Duodenal mucosa (tissue), 2 donors: ENCODE data around the gene DDX11.
"Not testable (repeated sequence)": the region's sequence is repeated elsewhere in the genome, so short reads cannot be mapped to it uniquely, and the experiment has no call there.

ENCODE experiments used
- H3K27ac ChIP-seq: one replicate; pipeline ENCODE4 v1.7.0; 2013; ENCODE audit warnings: low read depth, low read length
- H3K27me3 ChIP-seq, 2 donors: one replicate each; pipeline ENCODE4 v1.7.0; 2013; ENCODE audit warnings: low read length in 2 of 2, control low read depth in 1 of 2; ENCODE audit not compliant: insufficient read depth in 2 of 2, control insufficient read depth in 1 of 2
- H3K36me3 ChIP-seq, 2 donors: one replicate each; pipeline ENCODE4 v1.7.0; 2013; ENCODE audit warnings: low read length in 2 of 2, control low read depth in 1 of 2; ENCODE audit not compliant: insufficient read depth in 2 of 2, control insufficient read depth in 1 of 2
- H3K4me1 ChIP-seq, 2 donors: one replicate each; pipeline ENCODE4 v1.7.0; 2013; ENCODE audit warnings: low read length in 2 of 2, control low read depth in 1 of 2; ENCODE audit not compliant: insufficient read depth in 2 of 2, control insufficient read depth in 1 of 2
- H3K4me3 ChIP-seq, 2 donors: one replicate each; pipeline ENCODE4 v1.7.0; 2013; ENCODE audit warnings: low read length in 2 of 2, low read depth in 1 of 2
- H3K9ac ChIP-seq, 2 donors: one replicate each; pipeline ENCODE4 v1.7.0; 2013; ENCODE audit warnings: low read length in 2 of 2, low read depth in 1 of 2
- H3K9me3 ChIP-seq, 2 donors: one replicate each; pipeline ENCODE4 v1.7.0; 2013; ENCODE audit warnings: low read length in 2 of 2, control low read depth in 1 of 2; ENCODE audit not compliant: control insufficient read depth in 1 of 2

Gene DDX11

GRCh38 chr12:31145296-31145695 lies 71.6 kb downstream of the DDX11 start:
- not testable (repeated sequence) for H3K4me1 ChIP-seq, H3K36me3 ChIP-seq, H3K27me3 ChIP-seq, H3K27ac ChIP-seq, H3K4me3 ChIP-seq, H3K9ac ChIP-seq, H3K9me3 ChIP-seq

- not testable (repeated sequence) for H3K4me3 ChIP-seq, H3K27me3 ChIP-seq, H3K9ac ChIP-seq, H3K4me1 ChIP-seq, H3K9me3 ChIP-seq, H3K27ac ChIP-seq, H3K36me3 ChIP-seq
Measured at GRCh38 chr12:31147415-31147814, 73.8 kb downstream of the DDX11 start.

- not testable (repeated sequence) for H3K36me3 ChIP-seq, H3K4me3 ChIP-seq, H3K4me1 ChIP-seq, H3K9me3 ChIP-seq, H3K27ac ChIP-seq, H3K9ac ChIP-seq, H3K27me3 ChIP-seq
Measured at GRCh38 chr12:31150766-31151165, 77.1 kb downstream of the DDX11 start.
